CD4-positive, alpha-beta T cell treated with Interleukin-15 for 1 hour (primary cell): Measurements from ENCODE around the gene TYK2.
"Not testable (repeated sequence)": the region's sequence is repeated elsewhere in the genome, so short reads cannot be mapped to it uniquely, and the experiment has no call there.

ENCODE experiments used
- DNase-seq: peaks from one replicate; pipeline ENCODE4 v3.0.0-alpha.2; 2020

Gene TYK2

GRCh38 chr19:10368101-10368803 is 12.1 kb downstream of the TYK2 start:
- no peak for DNase-seq

GRCh38 chr19:10366950-10367512 is 13.3 kb downstream of the TYK2 start:
- DNase-seq, result not testable (repeated sequence)

GRCh38 chr19:10365518-10365917 is 14.9 kb downstream of the TYK2 start:
- no peak for DNase-seq

- no peak for DNase-seq
These were observed 15.7 kb downstream of the TYK2 start for GRCh38 chr19:10364644-10365043.

GRCh38 chr19:10363789-10364281 is 16.5 kb downstream of the TYK2 start:
- no peak for DNase-seq

GRCh38 chr19:10362259-10362658 is 18.1 kb downstream of the TYK2 start:
- no peak for DNase-seq

GRCh38 chr19:10361569-10362011 is 18.8 kb downstream of the TYK2 start:
- DNase-seq, result no peak

- DNase-seq, result no peak
These were observed 23.9 kb downstream of the TYK2 start for GRCh38 chr19:10356431-10356830.

GRCh38 chr19:10353793-10354391 is 26.5 kb downstream of the TYK2 start:
- peak; percentile 37 for DNase-seq

GRCh38 chr19:10352764-10353671 is 27.4 kb downstream of the TYK2 start:
- DNase-seq, result no peak

GRCh38 chr19:10346509-10346908 is 33.9 kb downstream of the TYK2 start:
- peak; percentile 60 for DNase-seq

- no peak for DNase-seq
These were observed 35.6 kb downstream of the TYK2 start for GRCh38 chr19:10344780-10345179.

GRCh38 chr19:10343495-10343894 is 36.9 kb downstream of the TYK2 start:
- DNase-seq, result no peak

- no peak for DNase-seq
These were observed 40.4 kb downstream of the TYK2 start for GRCh38 chr19:10339977-10340376.

- peak; percentile 68 for DNase-seq
These were observed 40.9 kb downstream of the TYK2 start, which contains the start of gene ICAM3 for GRCh38 chr19:10339380-10339960. Gene ICAM3, minus strand, starts transcription at chr19:10339624. Its CDS starts 10 bp downstream, at chr19:10339614.

GRCh38 chr19:10338940-10339339 is 41.4 kb downstream of the TYK2 start:
- DNase-seq, result no peak

GRCh38 chr19:10336725-10337124 is 43.6 kb downstream of the TYK2 start:
- DNase-seq, result not testable (repeated sequence)

- DNase-seq, result no peak
These were observed 44.9 kb downstream of the TYK2 start for GRCh38 chr19:10335352-10335985.

GRCh38 chr19:10334588-10335351 is 45.6 kb downstream of the TYK2 start:
- peak; percentile 34 for DNase-seq

GRCh38 chr19:10333758-10334587 is 46.4 kb downstream of the TYK2 start:
- no peak for DNase-seq
